Endothelial cell of umbilical vein (primary cell): ENCODE measurements around the gene TMUB2.

Experiments
- CTCF ChIP-seq, 2 donors: IDR thresholded peaks; 1 replicate in 1 of 2; 2 replicates in 1 of 2; pipeline ENCODE4 v1.5.1; 2011; ENCODE audit warnings: low read length in 2 of 2, mild to moderate bottlenecking in 2 of 2, moderate library complexity in 2 of 2, control low read depth in 1 of 2, inconsistent platforms in 1 of 2, low read depth in 1 of 2; ENCODE audit not compliant: insufficient read depth in 1 of 2; ENCODE audit errors: extremely low read depth in 1 of 2
- EZH2 ChIP-seq: IDR thresholded peaks from 2 replicates; pipeline ENCODE4 v1.6.1; 2012; ENCODE audit warnings: borderline replicate concordance, low read depth, mild to moderate bottlenecking, moderate library complexity, low read length, inconsistent platforms; ENCODE audit not compliant: severe bottlenecking
- FOS ChIP-seq: IDR thresholded peaks from 2 replicates; pipeline ENCODE4 v1.6.1; 2011; ENCODE audit warnings: mild to moderate bottlenecking, low read length, moderate library complexity, borderline replicate concordance; ENCODE audit not compliant: insufficient read depth
- GATA2 ChIP-seq: IDR thresholded peaks from 2 replicates; pipeline ENCODE4 v1.7.0; 2011; ENCODE audit warnings: low read depth, mild to moderate bottlenecking, moderate library complexity, mixed read lengths, low read length; ENCODE audit not compliant: insufficient read length, insufficient read depth
- JUN ChIP-seq: IDR thresholded peaks from 2 replicates; pipeline ENCODE4 v1.6.1; 2011; ENCODE audit warnings: borderline replicate concordance, low read depth; ENCODE audit not compliant: insufficient read length, insufficient read depth
- MYC ChIP-seq: IDR thresholded peaks from one replicate; pipeline ENCODE4 v1.6.1; 2011; ENCODE audit warnings: mild to moderate bottlenecking, low read depth, low read length
- POLR2A ChIP-seq: IDR thresholded peaks from 2 replicates; pipeline ENCODE4 v1.6.1; 2012; ENCODE audit warnings: low read depth, mild to moderate bottlenecking, control low read depth, low read length
- POLR2AphosphoS5 ChIP-seq: IDR thresholded peaks from 2 replicates; pipeline ENCODE4 v1.6.1; 2012; ENCODE audit warnings: low read depth, mild to moderate bottlenecking, control low read depth, low read length, moderate library complexity; ENCODE audit not compliant: insufficient read depth
- TF ChIP-seq, protein P1 (sequence below): IDR thresholded peaks from 2 replicates; pipeline ENCODE4 v1.6.1; 2011; ENCODE audit not compliant: insufficient read depth, insufficient read length

DNA sequence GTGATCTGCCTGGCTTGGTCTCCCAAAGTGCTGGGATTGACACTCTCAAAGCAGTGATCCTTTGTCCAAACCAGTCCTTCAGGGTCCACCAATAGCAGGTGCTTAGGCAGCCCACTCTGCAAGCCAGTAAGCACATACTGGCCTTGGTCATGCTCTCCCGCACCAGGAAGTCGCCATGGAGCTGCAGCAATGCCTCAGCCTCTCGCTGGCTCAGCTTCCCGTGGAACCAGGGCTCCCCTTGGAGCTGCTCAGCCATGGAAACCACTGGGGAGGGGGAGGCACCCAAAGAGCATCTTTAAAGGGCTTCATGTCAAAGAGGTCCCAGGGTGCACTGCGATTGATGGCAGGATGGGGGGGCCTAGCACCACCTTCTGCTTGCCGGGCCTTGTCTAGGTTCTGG lies 42.3 kb downstream of the TMUB2 start:
- no peak for TF ChIP-seq CTCF (IDR thresholded peaks at IDR 0.05; ENCODE audit: extremely low read depth in 1 of 2, insufficient read depth in 1 of 2, low read depth in 1 of 2, low read length in 2 of 2)
- no peak for TF ChIP-seq POLR2A
- no peak for TF ChIP-seq EZH2
- TF ChIP-seq POLR2AphosphoS5, result no peak
- TF ChIP-seq, protein P1, sequence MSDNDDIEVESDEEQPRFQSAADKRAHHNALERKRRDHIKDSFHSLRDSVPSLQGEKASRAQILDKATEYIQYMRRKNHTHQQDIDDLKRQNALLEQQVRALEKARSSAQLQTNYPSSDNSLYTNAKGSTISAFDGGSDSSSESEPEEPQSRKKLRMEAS, result no peak
- TF ChIP-seq JUN, result no peak
- no peak for TF ChIP-seq FOS
- TF ChIP-seq MYC, result no peak
- TF ChIP-seq GATA2, result no peak
